Activated CD8-positive, alpha-beta memory T cell treated with anti-CD3 and anti-CD28 coated beads for 24 hours (primary cell): ENCODE measurements around the gene CALN1.
"Not testable (repeated sequence)": the region's sequence is repeated elsewhere in the genome, so short reads cannot be mapped to it uniquely, and the experiment has no call there.

Experiments
- DNase-seq: peaks from one replicate; pipeline ENCODE4 v3.0.0-alpha.2; 2020

Gene CALN1

DNA sequence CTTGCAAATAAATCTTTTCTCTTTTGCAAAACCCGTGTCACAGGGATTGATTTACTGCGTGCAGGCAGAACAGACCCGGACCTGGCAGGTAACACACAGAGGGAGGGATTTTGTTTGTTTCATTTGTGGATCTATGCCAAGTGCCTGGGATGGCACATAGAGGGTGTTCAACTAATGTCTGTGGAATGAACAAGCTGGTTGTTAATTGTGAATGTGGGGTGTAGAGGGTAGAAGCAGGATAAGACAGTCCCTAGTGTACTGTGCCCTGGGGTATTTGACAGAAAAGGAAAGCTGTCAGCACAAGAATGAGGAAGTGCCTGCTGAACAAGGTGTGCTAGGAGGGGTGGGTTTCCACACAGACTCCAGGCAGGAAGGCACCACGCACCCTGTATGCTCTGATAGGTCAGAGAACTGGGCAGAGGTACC, 331.8 kb downstream of the CALN1 start:
- no peak for DNase-seq

DNA sequence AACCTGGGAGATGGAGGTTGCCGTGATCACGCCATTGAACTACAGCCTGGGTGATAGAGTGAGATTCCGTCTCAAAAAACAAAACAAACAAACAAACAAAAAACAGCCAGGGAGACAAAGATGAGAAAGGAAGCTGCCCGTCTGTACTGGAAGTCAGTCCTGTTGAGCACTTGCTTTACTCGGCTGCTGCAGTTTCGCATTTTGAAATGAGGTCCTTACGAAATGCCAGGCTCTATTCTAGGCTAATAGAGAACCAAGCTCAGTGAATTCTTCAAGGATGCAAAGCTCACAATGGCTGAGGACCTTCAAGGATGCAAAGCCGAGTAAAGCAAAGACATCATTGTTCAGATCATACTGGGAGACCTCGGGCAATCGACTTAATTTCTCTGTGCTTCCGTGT, 333.3 kb downstream of the CALN1 start:
- no peak for DNase-seq

DNA sequence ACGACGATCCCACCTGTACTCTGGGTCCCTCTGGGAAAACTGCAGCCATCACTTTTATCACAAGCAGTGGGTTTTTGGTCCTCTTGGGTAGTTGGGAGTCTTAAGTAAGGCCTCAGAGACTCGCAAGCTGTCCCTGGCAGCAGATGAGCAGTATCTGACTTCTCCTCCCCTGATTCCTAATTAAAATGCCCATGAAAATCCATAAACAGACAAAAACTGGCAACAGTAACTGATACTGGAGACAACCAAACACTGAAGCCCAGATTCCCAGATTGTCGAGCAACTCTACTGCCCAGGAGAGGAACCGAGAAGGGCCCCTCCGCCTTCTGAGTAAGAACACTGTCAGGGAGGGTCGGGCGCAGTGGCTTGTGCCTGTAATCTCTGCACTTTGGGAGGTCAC, 333.8 kb downstream of the CALN1 start:
- no peak for DNase-seq

DNA sequence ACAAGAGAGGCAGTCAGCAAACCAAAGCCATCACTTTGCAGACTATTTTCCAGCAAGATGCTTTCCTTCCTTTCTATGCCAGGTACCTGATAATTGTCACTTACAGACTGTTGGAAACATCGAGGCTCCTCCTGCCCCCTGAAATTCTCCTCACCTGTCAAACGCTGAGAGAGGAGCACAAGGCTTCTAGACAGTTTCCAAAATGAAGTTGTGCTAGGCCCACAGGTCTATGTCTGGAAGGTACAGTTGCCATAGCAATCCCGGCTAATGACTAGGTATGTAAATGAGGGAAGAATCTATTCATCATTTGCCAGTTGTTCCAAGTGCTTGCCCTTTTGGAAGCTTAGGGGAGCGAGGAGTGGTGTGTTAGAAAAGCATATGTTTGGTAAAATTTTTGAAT, 334.4 kb downstream of the CALN1 start:
- DNase-seq: no peak

DNA sequence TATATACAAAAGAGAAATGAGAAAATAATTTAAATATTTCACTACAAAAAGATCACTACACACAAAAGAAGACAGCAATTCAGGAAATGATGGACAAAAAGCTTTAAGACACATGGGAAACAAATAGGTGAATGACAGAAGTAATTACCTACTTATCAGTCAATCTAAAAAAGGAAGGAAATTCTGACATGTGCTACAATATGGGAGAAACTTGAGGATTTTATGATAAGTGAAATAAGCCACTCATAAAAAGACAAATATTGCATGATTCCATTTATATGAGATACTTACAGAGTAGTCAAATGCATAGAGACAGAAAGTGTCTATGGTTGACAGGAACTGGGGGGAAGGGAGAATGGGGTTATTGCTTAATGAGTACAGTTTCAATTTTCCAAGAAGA, 339.2 kb downstream of the CALN1 start:
- no peak for DNase-seq

DNA sequence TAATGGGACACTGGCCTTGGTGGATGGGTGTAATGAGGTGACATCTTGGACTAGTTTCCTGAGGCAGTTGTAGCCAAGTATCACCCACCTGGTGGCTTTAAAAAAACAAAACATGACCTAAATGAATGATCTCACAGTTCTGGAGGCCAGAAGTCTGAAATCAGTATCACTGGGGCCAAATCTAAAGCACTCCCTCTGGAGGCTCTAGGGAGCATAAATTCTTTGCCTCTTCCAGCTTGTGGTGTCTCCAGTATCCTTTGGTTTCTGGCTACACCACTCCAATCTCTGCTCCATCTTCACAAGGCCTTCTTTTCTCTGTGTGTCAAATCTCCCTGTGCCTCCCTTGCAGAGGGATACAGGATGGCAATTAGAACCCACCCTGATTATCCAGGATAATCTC, 342.9 kb downstream of the CALN1 start:
- no peak for DNase-seq

DNA sequence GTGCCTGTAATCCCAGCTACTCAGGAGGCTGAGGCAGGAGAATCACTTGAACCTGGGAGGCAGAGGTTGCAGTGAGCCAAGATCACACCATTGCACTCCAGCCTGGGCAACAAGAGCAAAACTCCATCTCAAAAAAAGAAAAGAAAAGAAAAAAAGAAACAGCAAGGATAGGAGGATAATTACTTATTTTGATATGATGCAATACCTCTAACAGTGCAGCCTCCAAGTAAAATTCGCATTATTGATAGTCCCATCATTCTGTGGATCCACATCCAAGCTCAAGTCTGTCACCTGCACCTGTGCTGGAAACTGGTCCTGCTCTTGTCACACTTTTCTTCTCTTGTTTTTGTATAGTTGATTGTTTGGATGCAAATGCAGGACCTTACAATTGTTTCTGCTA, 346.4 kb downstream of the CALN1 start:
- DNase-seq: not testable (repeated sequence)

DNA sequence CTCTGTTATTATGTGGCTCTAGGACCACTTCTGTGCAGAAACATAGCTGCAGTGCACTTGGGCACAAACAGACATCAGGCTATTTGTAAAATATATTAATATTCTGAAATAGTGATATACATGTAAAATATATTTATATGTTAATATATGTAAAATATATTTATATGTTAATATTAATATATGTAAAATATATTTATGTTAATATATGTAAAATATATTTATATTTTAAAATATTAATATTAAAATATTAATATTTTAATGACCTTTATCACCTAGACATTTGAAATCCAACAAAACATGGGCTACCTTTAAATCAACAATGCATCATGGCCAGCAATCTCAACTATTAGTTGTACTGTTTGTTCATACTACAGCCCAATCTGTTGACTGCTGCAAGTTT, 347.2 kb downstream of the CALN1 start:
- no peak for DNase-seq

DNA sequence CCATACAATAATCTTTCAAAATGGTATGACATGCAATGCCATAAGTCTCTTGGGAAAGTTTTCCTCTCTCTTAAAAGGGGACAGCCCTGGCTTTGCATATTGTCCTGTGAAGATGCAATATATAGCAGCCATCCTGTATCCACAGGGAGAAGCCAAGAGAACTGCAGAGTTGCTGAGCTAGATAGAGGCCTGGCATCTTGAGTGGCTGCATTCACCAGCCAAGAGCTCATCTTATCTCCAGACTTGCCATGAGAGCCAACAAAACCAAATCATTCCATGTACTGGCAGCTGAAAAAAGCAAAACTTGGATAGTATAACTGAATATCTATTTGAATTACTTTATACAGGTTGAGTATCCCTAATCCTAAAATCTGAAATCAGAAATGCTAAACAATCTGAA, 348.8 kb downstream of the CALN1 start:
- DNase-seq: no peak

DNA sequence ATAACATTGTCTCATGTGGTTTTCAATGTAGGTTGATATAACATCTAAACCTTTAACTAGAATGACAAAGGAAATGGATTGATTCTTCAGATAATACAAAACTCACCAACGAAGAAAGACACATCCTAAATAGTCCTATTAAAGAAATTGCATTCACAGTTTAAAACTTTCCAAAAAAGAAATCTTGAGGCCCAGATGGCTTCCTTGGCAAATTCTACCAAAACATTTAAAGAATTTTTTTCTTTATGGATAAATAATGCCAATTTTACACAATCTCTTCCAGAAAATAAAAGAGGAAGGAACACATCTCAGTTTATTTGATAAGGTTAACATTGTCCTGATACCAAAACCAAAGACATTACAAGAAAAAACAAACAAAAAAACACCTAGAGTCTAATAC, 349.5 kb downstream of the CALN1 start:
- DNase-seq: no peak

DNA sequence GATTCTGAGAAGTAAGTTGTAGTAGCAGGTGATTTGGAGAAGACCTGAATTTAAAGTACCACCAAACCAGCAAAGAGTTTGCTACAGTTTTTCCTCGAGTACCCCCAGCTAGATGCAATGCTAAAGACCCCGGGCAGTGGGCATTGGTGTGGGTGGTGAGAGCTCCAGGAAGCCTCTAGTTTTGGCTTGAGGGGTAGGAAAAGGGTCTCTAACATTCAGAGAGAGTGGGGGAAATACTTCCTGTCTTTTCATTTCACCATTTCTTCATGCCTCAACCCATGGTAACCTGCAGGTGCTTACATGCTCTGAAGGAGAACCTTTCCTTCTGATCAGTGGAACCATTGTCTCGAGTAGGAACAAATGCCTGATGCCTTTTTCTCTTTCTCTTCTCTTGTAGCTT, 352.2 kb downstream of the CALN1 start:
- DNase-seq: no peak

DNA sequence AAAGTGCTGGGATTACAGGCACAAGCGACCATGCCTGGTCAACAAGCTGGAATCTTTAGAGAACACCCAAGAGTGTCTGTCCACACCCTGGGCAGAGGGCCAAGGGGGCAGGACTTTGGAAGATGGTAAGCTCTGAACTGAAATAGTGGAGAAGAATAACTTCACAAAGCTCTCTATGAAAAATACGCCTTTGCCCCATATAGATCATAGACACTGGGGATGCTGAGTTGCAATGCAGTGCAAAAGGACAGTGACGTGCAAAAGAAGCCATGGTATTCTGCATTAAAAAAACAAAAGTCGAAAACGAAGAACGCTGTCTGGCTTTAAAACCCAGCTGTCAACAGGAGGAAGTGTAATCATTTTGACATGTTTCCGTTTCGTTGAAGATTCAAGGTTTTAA, 353.6 kb downstream of the CALN1 start:
- DNase-seq: no peak

DNA sequence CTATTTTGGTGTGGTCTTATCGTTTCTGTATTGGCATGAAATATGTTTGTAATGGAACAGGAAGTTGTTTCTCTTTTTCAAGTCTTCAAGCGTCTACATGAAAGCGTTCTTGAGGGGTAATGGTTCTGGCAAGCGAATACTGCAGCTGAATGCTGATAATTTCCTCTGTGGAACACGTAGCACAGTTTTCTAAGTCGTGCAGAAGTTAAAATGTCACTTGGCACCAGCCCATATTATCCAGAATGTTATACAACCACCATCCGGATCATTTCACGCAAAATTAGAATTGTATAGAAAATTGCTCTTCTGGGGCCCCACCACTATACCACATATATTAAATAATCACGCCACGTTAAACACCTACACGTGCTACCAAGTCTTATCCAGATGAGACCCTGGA, 354.3 kb downstream of the CALN1 start:
- DNase-seq: no peak

DNA sequence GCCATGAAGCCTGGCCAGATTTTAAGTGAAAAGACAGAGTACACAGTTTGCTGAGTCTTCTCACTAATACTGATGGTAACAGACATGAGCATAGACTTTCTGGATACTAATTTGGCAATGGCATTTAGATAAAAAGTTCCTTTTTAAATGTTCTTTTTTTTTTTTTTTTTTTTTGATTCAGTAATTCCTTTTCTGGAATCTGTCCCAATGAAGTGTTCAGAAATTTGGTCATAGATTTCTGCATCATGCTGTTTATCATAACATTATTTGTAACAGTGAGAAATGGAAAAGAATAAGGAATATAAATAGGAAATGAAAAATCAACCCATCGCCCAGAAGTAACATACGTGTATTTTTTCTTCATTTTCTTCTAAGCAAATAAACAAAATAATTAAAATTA, 354.9 kb downstream of the CALN1 start:
- DNase-seq: no peak

DNA sequence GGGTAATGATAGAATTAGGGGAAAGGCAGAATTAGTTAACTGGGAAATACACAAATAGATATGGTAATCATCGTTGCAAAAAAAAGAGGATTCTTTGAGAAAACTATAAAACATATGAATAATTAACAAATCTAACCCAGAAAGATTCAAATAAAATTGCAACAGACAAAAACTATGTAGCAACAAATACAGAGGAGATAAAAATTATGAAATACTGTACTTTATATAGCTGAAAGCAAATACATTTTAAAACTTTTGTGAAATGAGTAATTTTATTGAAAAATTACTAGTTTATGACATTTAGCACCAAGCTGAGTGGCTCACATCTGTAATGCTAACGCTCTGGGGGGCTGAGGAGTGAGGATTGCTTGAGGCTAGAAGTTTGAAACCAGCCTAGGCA, 356.7 kb downstream of the CALN1 start:
- no peak for DNase-seq

DNA sequence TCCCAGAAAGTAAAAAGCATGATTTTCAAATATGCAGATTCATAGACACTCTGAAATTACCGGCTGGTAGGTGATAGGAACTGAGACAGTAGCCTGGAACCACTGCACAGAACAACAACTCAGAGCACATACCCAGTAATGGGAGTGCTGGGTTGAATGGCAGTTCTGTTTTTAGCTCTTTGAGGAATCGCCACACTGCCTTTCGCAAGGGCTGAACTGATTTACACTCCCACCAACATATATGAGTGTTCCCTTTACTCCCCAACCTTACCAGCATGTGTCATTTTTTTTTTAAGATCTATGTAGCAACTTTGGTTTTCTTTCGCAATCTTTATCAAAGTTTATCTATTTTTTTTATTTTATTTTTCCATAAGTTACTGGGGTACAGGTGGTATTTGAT, 358.8 kb downstream of the CALN1 start:
- DNase-seq: no peak

DNA sequence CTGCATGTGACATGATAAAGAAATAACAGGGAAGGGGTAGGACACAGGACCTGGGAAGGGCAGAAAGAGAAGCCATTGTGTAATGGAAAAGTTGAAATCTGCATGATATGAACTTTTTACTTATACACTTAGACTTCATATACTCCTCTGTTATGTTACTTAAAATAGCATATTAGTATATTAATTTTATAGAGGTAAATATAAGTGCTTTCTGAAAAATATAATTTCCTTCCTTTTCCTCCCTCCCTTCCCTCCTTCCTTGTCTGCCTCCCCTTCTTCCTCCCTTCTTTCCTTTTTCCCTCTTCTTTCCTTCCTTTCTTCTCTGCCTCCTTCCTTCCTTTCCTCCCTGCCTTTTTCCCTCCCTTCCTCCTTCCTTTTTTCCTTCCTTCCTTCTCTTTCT, 363.7 kb downstream of the CALN1 start:
- DNase-seq: no peak

DNA sequence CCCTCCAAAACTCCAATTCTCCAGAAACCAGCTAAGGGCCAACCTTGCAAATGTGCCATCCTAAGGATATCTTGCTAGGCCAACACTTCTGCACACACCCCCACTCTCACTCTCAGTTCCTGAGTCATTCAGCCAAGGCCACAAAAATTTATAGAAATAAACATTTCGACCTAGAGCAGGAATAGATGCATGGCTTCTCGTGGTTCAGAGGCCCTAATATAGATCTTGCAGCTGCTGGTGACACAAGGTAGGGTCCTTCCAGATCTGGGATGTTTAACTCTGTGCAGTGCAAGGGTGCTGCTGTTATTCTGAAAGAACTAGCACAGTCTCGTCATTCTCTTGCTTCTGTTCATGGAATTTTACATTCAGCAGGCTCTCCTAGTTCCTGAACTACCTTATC, 369.3 kb downstream of the CALN1 start:
- no peak for DNase-seq

DNA sequence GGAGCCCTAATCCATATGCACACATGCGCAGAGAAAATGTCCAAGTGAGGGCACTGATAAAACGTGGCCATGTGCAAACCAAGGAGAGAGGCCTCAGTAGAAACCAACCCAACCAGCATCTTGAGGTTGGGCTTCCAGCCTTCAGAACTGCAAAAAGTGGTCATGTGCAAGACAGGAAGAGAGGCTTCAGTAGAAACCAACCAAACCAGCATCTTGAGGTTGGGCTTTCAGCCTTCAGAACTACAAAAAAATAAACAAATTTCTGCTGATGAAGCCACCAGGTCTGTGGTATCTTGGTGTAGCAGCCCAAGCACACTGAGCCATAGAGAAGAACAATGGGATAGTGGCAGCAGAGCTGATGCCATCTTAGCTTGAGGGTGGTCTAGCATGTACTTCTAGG, 371.5 kb downstream of the CALN1 start:
- DNase-seq: no peak

DNA sequence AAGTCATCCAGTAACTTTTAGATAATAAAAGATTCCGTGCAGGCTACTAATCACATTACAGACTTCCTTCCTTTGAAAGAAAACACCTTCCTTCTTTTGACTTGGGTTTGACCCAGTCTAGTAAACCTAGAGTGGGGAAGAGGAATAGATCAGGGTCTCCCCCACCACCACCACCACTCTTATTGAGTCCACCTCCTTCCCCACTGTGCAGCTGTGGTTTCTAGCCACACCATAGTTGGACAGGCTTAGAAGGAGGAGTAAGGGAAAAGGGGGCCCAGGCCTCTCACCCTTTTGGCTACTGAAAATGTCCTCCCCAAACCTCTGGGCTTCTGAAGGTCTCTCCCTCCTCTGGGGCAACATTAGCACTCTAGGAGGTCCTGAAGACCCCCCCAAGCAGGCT, 372.7 kb downstream of the CALN1 start:
- no peak for DNase-seq

DNA sequence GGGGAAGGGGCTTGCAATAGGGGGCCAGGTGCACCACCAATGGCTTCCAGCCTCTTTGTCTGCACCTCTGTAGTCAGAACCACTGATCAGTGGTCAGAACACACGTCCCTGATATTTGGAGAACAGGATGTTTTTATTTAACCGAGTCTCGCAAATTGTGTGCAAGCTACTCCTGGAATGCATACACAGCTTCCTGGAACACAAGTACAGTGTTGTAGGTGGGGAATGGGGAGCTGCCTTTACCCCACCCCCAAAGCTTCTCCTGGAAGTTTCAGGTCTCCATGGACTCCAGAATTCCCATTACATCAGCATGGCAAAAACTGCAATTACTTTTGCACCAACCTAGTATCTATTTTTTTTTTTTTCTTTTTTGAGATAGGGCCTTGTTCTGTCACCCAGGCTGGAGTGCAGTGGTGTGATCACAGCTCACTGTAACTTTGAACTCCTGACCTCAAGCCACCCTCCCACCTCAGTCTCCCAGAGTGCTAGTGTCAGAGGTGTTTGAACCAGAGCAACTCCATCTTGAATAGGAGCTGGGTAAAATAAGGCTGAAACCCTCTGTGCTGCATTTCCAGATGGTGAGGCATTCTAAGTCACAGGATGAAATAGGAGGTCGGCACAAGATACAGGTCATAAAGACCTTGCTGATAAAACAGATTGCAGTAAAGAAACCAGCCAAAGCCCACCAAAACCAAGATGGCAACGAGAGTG, 374.0 kb downstream of the CALN1 start:
- DNase-seq: no peak

DNA sequence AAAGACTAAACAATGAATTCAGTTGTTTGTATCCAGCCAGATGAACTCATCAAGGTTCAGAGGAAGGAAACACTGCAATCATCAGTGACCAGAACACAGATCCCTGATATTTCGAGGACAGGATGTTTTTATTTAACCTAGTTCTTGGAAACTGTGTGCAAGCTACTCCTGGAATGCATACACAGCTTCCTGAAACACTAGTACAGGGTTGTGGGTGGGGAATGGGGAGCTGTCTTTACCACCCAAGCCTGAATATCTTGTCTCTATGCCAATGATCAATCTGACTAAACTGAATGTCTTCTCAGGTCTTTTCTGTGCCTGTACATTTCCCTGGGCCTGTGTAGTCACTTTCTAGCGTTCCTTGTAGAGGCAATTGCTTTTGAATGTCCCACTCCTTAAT, 374.6 kb downstream of the CALN1 start:
- DNase-seq: no peak

DNA sequence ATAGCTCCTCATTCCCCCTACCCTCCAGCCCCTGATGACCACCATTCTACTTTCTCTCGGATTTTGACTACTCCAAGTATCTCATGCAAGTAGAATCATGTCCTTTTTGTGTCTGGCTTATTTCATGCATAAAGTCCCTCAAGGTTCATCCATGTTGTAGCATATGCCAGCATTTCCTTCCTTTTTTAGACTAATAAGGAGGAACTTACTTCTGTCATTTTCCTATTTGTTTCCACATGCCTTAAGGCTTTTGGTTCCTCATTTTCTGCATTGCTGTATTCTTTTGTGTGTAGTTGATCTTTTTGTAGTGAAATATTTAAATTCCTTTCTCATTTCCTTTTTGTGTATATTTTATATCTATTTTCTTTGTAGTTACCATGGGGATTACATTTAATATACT, 376.9 kb downstream of the CALN1 start:
- no peak for DNase-seq

DNA sequence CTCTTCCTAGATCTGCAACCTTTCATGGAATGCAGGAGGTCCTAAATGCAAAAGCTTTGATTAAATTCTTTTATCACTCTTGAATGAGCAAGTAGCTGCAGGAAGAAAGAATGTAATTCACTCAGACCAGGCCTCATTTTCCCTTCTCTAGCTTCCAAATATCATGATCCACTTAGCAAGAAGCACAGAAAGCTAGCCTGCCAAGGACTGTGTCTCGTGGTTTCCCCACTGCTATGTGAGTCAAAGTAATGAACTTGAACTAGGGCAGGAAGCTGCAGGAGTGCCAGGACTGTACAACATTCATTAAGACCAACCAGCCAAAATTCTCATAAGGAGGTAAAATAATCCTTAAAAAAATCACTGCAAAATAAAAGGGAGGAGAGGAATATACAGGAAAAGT, 379.2 kb downstream of the CALN1 start:
- DNase-seq: no peak

DNA sequence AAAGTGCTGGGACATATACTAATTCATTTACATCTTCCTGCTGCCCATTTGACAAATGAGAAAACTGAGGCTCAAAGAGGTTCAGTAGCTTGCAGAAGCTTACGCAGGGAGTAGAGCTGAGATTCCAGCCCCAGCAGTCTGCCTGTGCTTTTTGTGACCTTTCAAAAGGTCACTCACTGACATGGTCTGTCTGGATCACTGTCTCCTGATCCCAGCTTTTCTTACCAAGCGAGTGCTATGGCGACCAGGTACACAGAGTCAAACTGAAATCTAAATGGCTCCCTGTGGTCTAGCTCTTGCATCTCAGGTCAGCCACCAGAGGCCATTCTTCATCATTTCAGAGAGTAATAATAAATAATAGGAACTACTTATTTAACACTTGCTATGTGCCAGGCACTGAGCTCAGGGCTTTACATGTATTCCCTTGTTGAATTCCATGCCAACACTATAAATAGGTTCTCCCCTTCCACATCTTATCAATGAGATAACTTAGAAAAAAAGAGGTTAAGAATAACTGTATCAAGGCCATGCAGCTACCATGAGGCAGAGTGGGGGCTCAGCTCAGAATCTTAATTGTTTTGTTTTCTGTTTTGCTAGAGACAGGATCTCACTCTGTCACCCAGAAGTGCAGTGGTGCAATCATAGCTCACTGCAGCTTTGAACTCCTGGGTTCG, 381.0 kb downstream of the CALN1 start:
- DNase-seq: no peak
